SK-N-SH treated with all-trans-retinoic acid at 6 μM for 48 hours (cell line): ENCODE results near the gene FRYL.
A peak's percentile ranks its signal among the peaks of the same experiment; 100 is the strongest.
"Not testable (repeated sequence)": the region's sequence is repeated elsewhere in the genome, so short reads cannot be mapped to it uniquely, and the experiment has no call there.

ENCODE experiments used
- ATAC-seq: fragments of 200-7000 bp; cut with Tn5 transposase; 3 replicates; pipeline ENCODE4 v1.9.1; 2020; ENCODE audit warnings: mild to moderate bottlenecking, moderate library complexity
- ARNTL ChIP-seq: fragments of 450-650 bp; formaldehyde crosslinking; IDR thresholded peaks from 2 replicates; pipeline ENCODE4 v1.5.0; 2020; ENCODE audit warnings: low read depth, mild to moderate bottlenecking, moderate library complexity, borderline replicate concordance
- BACH2 ChIP-seq: fragments of 250-450 bp; sonication (Bioruptor Pico); IDR thresholded peaks from 2 replicates; pipeline ENCODE4 v1.9.0; 2021; ENCODE audit warnings: mild to moderate bottlenecking, borderline replicate concordance
- ESRRG ChIP-seq: fragments of 250-450 bp; sonication (Bioruptor Pico); IDR thresholded peaks from 2 replicates; pipeline ENCODE4 v1.6.1; 2021; ENCODE audit warnings: mild to moderate bottlenecking
- GLIS3 ChIP-seq: fragments of 250-450 bp; sonication (Bioruptor Pico); IDR thresholded peaks from 2 replicates; pipeline ENCODE4 v1.5.0; 2020; ENCODE audit warnings: mild to moderate bottlenecking, moderate library complexity
- ISL1 ChIP-seq: fragments of 250-450 bp; sonication (Bioruptor Pico); IDR thresholded peaks from 2 replicates; pipeline ENCODE4 v2.1.2; 2022; ENCODE audit warnings: mild to moderate bottlenecking, moderate library complexity
- RARB ChIP-seq: fragments of 250-450 bp; sonication (Bioruptor Pico); IDR thresholded peaks from 2 replicates; pipeline ENCODE4 v1.8.0; 2021; ENCODE audit warnings: mild to moderate bottlenecking, moderate library complexity
- TCF4 ChIP-seq: fragments of 250-450 bp; sonication (Bioruptor Pico); IDR thresholded peaks from 2 replicates; pipeline ENCODE4 v1.8.0; 2021; ENCODE audit warnings: mild to moderate bottlenecking, moderate library complexity, borderline replicate concordance
- TOX ChIP-seq: fragments of 250-450 bp; sonication (Bioruptor Pico); IDR thresholded peaks from 2 replicates; pipeline ENCODE4 v1.8.0; 2021; ENCODE audit warnings: mild to moderate bottlenecking, moderate library complexity, borderline replicate concordance
- TSHZ2 ChIP-seq: fragments of 250-450 bp; sonication (Bioruptor Pico); IDR thresholded peaks from 2 replicates; pipeline ENCODE4 v1.5.0; 2020; ENCODE audit warnings: mild to moderate bottlenecking, moderate library complexity
- ZC3H10 ChIP-seq: fragments of 250-450 bp; sonication (Bioruptor Pico); IDR thresholded peaks from 2 replicates; pipeline ENCODE4 v1.5.1; 2021; ENCODE audit warnings: mild to moderate bottlenecking, moderate library complexity
- ZFP3 ChIP-seq: fragments of 250-450 bp; sonication (Bioruptor Pico); IDR thresholded peaks from 2 replicates; pipeline ENCODE4 v1.5.0; 2020; ENCODE audit warnings: mild to moderate bottlenecking, moderate library complexity
- ZFP30 ChIP-seq: fragments of 450-650 bp; formaldehyde crosslinking; IDR thresholded peaks from 2 replicates; pipeline ENCODE4 v1.5.0; 2022; ENCODE audit warnings: mild to moderate bottlenecking, moderate library complexity
- ZNF70 ChIP-seq: fragments of 450-650 bp; formaldehyde crosslinking; IDR thresholded peaks from 2 replicates; pipeline ENCODE4 v1.5.0; 2020; ENCODE audit warnings: mild to moderate bottlenecking, moderate library complexity
- ZNF8 ChIP-seq: fragments of 450-650 bp; formaldehyde crosslinking; IDR thresholded peaks from 2 replicates; pipeline ENCODE4 v1.5.0; 2020; ENCODE audit warnings: mild to moderate bottlenecking, moderate library complexity
- TF ChIP-seq, protein P1 (sequence below): fragments of 250-450 bp; sonication (Bioruptor Pico); IDR thresholded peaks from 2 replicates; pipeline ENCODE4 v1.5.1; 2020; ENCODE audit warnings: low read depth, mild to moderate bottlenecking, moderate library complexity
- TF ChIP-seq, protein P2 (sequence below): fragments of 250-450 bp; sonication (Bioruptor Pico); IDR thresholded peaks from 2 replicates; pipeline ENCODE4 v1.5.1; 2021; ENCODE audit warnings: mild to moderate bottlenecking, moderate library complexity
- TF ChIP-seq, protein P3 (sequence below): fragments of 250-450 bp; sonication (Bioruptor Pico); IDR thresholded peaks from 2 replicates; pipeline ENCODE4 v1.8.0; 2020; ENCODE audit warnings: mild to moderate bottlenecking, moderate library complexity, borderline replicate concordance

Gene FRYL

DNA sequence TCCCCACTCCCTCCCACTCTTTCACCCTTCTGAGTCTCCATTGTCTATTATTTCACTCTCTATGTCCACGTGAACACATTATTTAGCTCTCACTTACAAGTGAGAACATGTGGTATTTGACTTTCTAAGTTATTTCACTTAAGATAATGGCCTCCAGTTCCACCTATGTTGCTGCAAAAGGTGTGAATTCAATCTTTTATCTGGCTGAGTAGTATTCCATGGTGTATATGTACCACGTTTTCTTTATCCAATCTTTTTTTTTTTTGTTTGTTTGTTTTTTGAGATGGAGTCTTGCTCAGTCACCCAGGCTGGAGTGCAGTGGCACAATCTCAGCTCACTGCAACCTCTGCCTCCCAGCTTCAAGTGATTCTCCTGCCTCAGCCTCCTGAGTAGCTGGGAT is 20.1 kb upstream of the FRYL start:
- TF ChIP-seq ZNF8: peak; percentile 55; the same call in 1 of the 2 replicates
- not testable (repeated sequence) for ATAC-seq

GRCh38 chr4:48799157-48799556 is 19.1 kb upstream of the FRYL start:
- no peak for TF ChIP-seq ARNTL (CRISPR knock-in tag)
- no peak for TF ChIP-seq ZC3H10
- no peak for TF ChIP-seq ZNF70 (CRISPR knock-in tag)
- no peak for TF ChIP-seq ZFP30 (CRISPR knock-in tag)
- no peak for TF ChIP-seq RARB (CRISPR knock-in tag)
- TF ChIP-seq, protein P1, sequence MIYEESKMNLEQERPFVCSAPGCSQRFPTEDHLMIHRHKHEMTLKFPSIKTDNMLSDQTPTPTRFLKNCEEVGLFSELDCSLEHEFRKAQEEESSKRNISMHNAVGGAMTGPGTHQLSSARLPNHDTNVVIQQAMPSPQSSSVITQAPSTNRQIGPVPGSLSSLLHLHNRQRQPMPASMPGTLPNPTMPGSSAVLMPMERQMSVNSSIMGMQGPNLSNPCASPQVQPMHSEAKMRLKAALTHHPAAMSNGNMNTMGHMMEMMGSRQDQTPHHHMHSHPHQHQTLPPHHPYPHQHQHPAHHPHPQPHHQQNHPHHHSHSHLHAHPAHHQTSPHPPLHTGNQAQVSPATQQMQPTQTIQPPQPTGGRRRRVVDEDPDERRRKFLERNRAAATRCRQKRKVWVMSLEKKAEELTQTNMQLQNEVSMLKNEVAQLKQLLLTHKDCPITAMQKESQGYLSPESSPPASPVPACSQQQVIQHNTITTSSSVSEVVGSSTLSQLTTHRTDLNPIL (CRISPR knock-in tag): no peak
- TF ChIP-seq, protein P2, sequence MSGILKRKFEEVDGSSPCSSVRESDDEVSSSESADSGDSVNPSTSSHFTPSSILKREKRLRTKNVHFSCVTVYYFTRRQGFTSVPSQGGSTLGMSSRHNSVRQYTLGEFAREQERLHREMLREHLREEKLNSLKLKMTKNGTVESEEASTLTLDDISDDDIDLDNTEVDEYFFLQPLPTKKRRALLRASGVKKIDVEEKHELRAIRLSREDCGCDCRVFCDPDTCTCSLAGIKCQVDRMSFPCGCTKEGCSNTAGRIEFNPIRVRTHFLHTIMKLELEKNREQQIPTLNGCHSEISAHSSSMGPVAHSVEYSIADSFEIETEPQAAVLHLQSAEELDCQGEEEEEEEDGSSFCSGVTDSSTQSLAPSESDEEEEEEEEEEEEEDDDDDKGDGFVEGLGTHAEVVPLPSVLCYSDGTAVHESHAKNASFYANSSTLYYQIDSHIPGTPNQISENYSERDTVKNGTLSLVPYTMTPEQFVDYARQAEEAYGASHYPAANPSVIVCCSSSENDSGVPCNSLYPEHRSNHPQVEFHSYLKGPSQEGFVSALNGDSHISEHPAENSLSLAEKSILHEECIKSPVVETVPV: no peak
- TF ChIP-seq, protein P3, sequence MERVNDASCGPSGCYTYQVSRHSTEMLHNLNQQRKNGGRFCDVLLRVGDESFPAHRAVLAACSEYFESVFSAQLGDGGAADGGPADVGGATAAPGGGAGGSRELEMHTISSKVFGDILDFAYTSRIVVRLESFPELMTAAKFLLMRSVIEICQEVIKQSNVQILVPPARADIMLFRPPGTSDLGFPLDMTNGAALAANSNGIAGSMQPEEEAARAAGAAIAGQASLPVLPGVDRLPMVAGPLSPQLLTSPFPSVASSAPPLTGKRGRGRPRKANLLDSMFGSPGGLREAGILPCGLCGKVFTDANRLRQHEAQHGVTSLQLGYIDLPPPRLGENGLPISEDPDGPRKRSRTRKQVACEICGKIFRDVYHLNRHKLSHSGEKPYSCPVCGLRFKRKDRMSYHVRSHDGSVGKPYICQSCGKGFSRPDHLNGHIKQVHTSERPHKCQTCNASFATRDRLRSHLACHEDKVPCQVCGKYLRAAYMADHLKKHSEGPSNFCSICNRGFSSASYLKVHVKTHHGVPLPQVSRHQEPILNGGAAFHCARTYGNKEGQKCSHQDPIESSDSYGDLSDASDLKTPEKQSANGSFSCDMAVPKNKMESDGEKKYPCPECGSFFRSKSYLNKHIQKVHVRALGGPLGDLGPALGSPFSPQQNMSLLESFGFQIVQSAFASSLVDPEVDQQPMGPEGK: no peak
- TF ChIP-seq, all 23 proteins: peak for 0
- no peak for ATAC-seq

DNA sequence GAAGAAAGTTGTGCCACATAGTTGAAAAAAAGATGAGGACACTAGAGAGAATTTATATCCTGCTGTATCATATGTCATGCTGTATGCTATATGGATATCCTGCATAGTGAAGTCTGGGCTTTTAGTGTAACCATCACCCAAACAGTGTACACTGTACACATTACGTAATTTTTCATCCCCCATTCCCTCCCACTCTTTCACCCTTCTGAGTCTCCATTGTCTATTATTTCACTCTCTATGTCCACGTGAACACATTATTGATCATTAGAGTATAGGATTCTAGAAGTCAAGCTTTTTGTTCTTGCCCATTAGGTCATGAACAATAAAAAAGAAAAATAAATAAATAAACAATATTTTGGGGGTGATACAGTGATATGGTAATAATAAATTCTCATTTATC is 18.0 kb upstream of the FRYL start:
- no peak for ATAC-seq
- no peak for TF ChIP-seq GLIS3
- no peak for TF ChIP-seq ZNF8
- TF ChIP-seq ZFP3 (CRISPR knock-in tag): no peak
- TF ChIP-seq TCF4 (CRISPR knock-in tag): no peak
- TF ChIP-seq ESRRG: no peak
- TF ChIP-seq TOX (CRISPR knock-in tag): no peak
- no peak for TF ChIP-seq ZFP30 (CRISPR knock-in tag)
- TF ChIP-seq, protein P1 (CRISPR knock-in tag): no peak
- TF ChIP-seq, protein P3: no peak
- TF ChIP-seq TSHZ2 (CRISPR knock-in tag): no peak

DNA sequence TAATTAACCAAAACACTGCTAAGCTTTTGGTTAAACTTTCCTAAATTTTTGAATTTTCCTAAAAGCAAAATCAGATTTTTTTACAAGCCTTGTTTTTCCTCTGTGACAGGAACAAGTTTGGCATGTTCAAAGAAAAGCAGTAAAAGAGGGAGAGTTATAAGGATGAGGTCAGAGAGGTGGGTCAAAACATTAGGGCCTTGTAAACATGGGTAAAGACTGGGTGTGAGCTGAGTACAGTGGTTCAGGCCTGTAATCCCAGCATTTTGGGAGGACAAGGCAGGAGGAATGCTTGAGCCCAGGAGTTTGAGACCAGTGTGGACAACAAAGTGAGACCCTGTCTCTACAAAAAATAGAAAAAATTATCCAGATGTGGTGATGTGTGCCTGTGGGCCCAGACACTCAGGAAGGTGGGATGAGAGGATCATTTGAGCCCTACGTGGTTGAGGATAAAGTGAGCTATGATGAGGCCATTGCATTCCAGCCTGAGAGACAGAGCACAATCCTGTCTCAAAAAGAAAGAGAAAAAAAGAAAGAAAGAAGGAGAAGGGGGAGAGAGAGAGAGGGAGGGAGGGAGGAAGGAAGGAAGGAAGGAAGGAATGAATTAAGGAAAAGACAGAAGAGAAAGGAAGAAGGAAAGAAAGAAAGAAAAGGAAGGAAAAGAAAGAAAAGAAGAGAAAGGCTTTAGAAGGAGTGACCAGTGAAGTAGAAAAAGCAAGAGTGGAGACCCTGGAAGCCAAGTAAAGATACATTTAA is 17.0 kb upstream of the FRYL start:
- no peak for ATAC-seq
- TF ChIP-seq ISL1: no peak
- no peak for TF ChIP-seq ZNF8
- no peak for TF ChIP-seq TCF4 (CRISPR knock-in tag)
- no peak for TF ChIP-seq BACH2 (CRISPR knock-in tag)
